Measurements from ENCODE around the gene INCA1. TPM values are rescaled to one million over a fixed set of nuclear protein-coding genes. Genes with fewer than 3 reads are reported as not detected.

INCA1 gene
- total and polyA plus RNA-seq, 2 of the 8 experiments (the other 6 are each of a cell fraction or from before 2014, with no cell fraction given), result 0.89 to 1.4 TPM

DNA sequence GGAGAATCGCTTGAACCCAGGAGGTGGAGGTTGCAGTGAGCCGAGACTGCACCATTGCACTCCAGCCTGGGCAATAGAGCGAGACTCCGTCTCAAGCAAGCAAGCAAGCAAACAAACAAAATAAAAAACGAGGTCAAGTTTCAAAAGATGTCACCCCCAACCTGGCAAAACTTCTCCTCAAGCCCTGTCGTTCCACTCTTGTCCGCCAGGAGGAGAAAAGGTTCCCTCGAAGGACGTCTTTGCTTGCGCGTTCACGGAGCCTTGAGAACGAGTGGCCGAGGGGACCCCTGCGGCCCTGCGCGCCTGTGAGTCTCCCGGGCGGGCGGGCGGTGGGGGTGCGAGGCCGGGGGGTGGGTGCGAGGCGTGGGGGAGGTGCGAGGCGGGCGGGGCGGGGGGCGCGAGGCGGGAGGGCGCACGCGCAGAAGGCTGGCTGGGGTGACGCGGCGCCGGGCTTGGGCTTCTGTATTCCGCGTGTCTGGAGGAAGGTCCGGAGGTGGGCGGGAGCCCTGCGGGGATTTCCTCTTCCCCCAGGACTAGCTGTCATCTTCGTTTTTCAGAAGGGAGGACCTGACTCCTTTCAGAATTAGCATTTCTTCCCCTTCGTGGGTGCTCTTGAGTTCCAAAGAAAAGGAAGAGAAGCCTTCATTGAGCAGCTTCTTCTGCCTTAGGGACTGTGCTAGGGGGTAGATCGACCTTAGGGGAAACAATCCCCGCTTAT is 34.2 kb upstream of the INCA1 start:
- H3K4me1 ChIP-seq (replicated peaks in 1 of 4; ENCODE audit: control insufficient read depth in 3 of 4, insufficient read depth in 4 of 4, low read length in 3 of 4), result no peaks in the 10 kb centered on the region; a peak in 1 of 7 replicates
- H3K9ac ChIP-seq (replicated peaks in 1 of 4; ENCODE audit: extremely low read depth in 1 of 4, low read depth in 3 of 4, low read length in 3 of 4), result no peak overlapping the region
- POLR2A ChIA-PET (ENCODE audit: partially characterized antibody), result interaction anchor here (0.9 to 2.3 kb wide), 6 partner anchors 9 to 64 kb away, joined by 3 to 7 read pairs (median 3); partner anchors contain the start of gene SPAG7
- no peak overlapping the region for H3K23ac ChIP-seq (ENCODE audit: insufficient read length)
- H2BK5ac ChIP-seq (ENCODE audit: low read depth, low read length), result no peak overlapping the region
- H2BK12ac ChIP-seq (ENCODE audit: low read depth, low read length), result no peak overlapping the region
- peaks cover 0 to 14% (median 1%) of the 10 kb centered on the region in 4 experiments; a peak in 5 of 7 replicates for H3K27me3 ChIP-seq (replicated peaks in 1 of 4; ENCODE audit: control insufficient read depth in 3 of 4, extremely low read depth in 1 of 4, insufficient read depth in 3 of 4, low read length in 3 of 4)
- no peaks in the 10 kb centered on the region for H4K20me1 ChIP-seq (replicated peaks in 1 of 2; ENCODE audit: control insufficient read depth in 1 of 2, insufficient read depth in 2 of 2, low read length in 2 of 2)
- no peak overlapping the region; the same call in 1 of the 2 replicates for H2BK15ac ChIP-seq (ENCODE audit: low read length)
- no peak overlapping the region for H3K14ac ChIP-seq (ENCODE audit: insufficient read length)
- DNase-seq (ENCODE audit: low read depth in 1 of 2, low spot score in 2 of 2) (peak; percentile 47 to 94), FAIRE-seq (peak; percentile 84)
- no peak overlapping the region for H4K5ac ChIP-seq (ENCODE audit: insufficient read length, low read depth, low read length)
- no peak overlapping the region for H4K8ac ChIP-seq (ENCODE audit: extremely low read depth, insufficient read depth, low read length)
- CTCF ChIA-PET (ENCODE audit: partially characterized antibody), result interaction anchor here (0.6 to 11.5 kb wide), 13 partner anchors 8 to 53 kb away, joined by 3 to 102 read pairs (median 5); partner anchors contain the start of gene CAMTA2
- H3K23me2 ChIP-seq (ENCODE audit: low read depth, low read length), result peaks cover 4% of the 10 kb centered on the region; the same call in 1 of the 2 replicates
- no peak overlapping the region for H2AK5ac ChIP-seq (ENCODE audit: low read depth, low read length)
- no peaks in the 10 kb centered on the region for H3K79me1 ChIP-seq (ENCODE audit: low read depth, low read length)
- WGBS, 2 experiments (ENCODE audit: extremely low coverage in 1 of 2, insufficient coverage in 1 of 2, insufficient read length in 1 of 2, insufficient replicate concordance in 2 of 2, low coverage in 1 of 2, low lambda C conversion rate in 2 of 2, missing lambda C conversion rate in 1 of 2), result 15% methylated on average over 23 of the region's 48 CpGs; no CpG with 5 or more reads in 1 of the 2 experiments
- H3K4me2 ChIP-seq (ENCODE audit: insufficient read depth in 1 of 2, low read depth in 2 of 2, low read length in 2 of 2), result peak overlapping the region; percentile 42 to 83; a peak in 3 of 4 replicates
- no peak overlapping the region for H4K91ac ChIP-seq (replicated peaks; ENCODE audit: insufficient read length, low read length)
- no peak overlapping the region for H3K56ac ChIP-seq (replicated peaks; ENCODE audit: insufficient read length, low read depth, low read length)
- H3K18ac ChIP-seq (ENCODE audit: extremely low read depth, low read length), result no peak overlapping the region; the same call in 1 of the 2 replicates
- H2AFZ ChIP-seq (ENCODE audit: low read length), result peak overlapping the region; percentile 86
- H3K27ac ChIP-seq (ENCODE audit: low read depth, low read length), result no peak overlapping the region
- H3K36me3 ChIP-seq (ENCODE audit: control insufficient read depth in 2 of 4, insufficient read depth in 4 of 4, low read length in 3 of 4), result no peaks in the 10 kb centered on the region
- no peaks in the 10 kb centered on the region for H3K79me2 ChIP-seq (ENCODE audit: control insufficient read depth in 1 of 2, insufficient read depth in 2 of 2, low read length in 2 of 2)
- no peak overlapping the region for H2BK20ac ChIP-seq (ENCODE audit: low read length)
- H2BK120ac ChIP-seq (replicated peaks; ENCODE audit: low read depth, low read length), result no peak overlapping the region
- no peaks in the 10 kb centered on the region for H3K9me3 ChIP-seq (ENCODE audit: insufficient read depth in 2 of 2, low read depth in 1 of 2, low read length in 1 of 2)
- no peak overlapping the region for H3K4ac ChIP-seq (replicated peaks; ENCODE audit: insufficient read length, low read depth, low read length)
- peak overlapping the region; percentile 15 to 55 (median 28); a peak in 6 of 8 replicates for H3K4me3 ChIP-seq (ENCODE audit: extremely low read depth in 1 of 4, insufficient read depth in 2 of 4, low read depth in 3 of 4, low read length in 4 of 4)
- TF ChIP-seq BCL11A (IDR thresholded peaks at IDR 0.05; ENCODE audit: low read depth in 2 of 2, low read length in 2 of 2) (no peak), E2F6 (IDR thresholded peaks at IDR 0.05) (peak; percentile 34; the same call in 1 of the 2 replicates), BACH1 (IDR thresholded peaks at IDR 0.05; ENCODE audit: low read length) (peak; percentile 62; the same call in 1 of the 2 replicates), JUND (IDR thresholded peaks at IDR 0.05; ENCODE audit: low read length) (no peak), YY1 (IDR thresholded peaks at IDR 0.05; ENCODE audit: low read depth, low read length) (no peak), SAP30 (IDR thresholded peaks at IDR 0.05; ENCODE audit: insufficient read depth, insufficient replicate concordance, low read length) (no peak), POLR2AphosphoS5 (IDR thresholded peaks at IDR 0.05; ENCODE audit: low read depth, low read length) (no peak), RAD21 (IDR thresholded peaks at IDR 0.05 in 1 of 2, conservative IDR thresholded peaks at IDR 0.05 in 1 of 2; ENCODE audit: low read depth in 2 of 2, low read length in 2 of 2) (peak; percentile 45 to 60), POU5F1 (IDR thresholded peaks at IDR 0.05; ENCODE audit: low read depth, low read length) (no peak), HDAC2 (IDR thresholded peaks at IDR 0.05; ENCODE audit: borderline replicate concordance in 1 of 2, low read depth in 2 of 2, low read length in 2 of 2) (peak in 1 of 2 experiments; percentile 65; a peak in 1 of 4 replicates), CHD2 (IDR thresholded peaks at IDR 0.05; ENCODE audit: low read length) (no peak)

Measured in H1 (cell line).